H1 (cell line): ENCODE measurements around the gene ASTN2. TPM values are rescaled to one million over a fixed set of nuclear protein-coding genes. Genes with fewer than 3 reads are reported as not detected.

Experiments
- CTCF ChIA-PET: fragments of 300-600 bp; sonication (Branson Sonifier 250); formaldehyde crosslinking; loops from one replicate; lab custom pipeline; 2021; ENCODE audit not compliant: partially characterized antibody; lab: Charles Lee
- POLR2A ChIA-PET: fragments of 300-600 bp; sonication (Branson Sonifier 250); formaldehyde crosslinking; loops from one replicate; lab custom pipeline; 2021; ENCODE audit warnings: inconsistent platforms; ENCODE audit not compliant: partially characterized antibody; lab: Charles Lee
- DNase-seq, 2 experiments: peaks; one replicate each; pipeline versions ENCODE4 v3.0.0 to v3.0.0-alpha.2; 2010 to 2022; ENCODE audit warnings: low spot score in 2 of 2, low read depth in 1 of 2, mixed read lengths in 1 of 2
- FAIRE-seq: peaks from 2 replicates; lab custom pipeline; 2011; peaks lifted over from hg19 to GRCh38; lab: Jason Lieb, UNC
- H2AFZ ChIP-seq: 2 replicates; pipeline ENCODE4 v1.8.1; 2012; ENCODE audit warnings: low read length, inconsistent platforms
- H2AK5ac ChIP-seq: 2 replicates; pipeline ENCODE4 v1.6.1; 2013; ENCODE audit warnings: low read depth, low read length
- H2BK120ac ChIP-seq: replicated peaks from 2 replicates; pipeline ENCODE3; 2013; ENCODE audit warnings: low read depth, low read length, inconsistent platforms
- H2BK12ac ChIP-seq: 2 replicates; pipeline ENCODE4 v1.6.1; 2013; ENCODE audit warnings: low read depth, low read length
- H2BK15ac ChIP-seq: 2 replicates; pipeline ENCODE4 v1.6.1; 2013; ENCODE audit warnings: low read length
- H2BK20ac ChIP-seq: 2 replicates; pipeline ENCODE4 v1.6.1; 2013; ENCODE audit warnings: low read length
- H2BK5ac ChIP-seq: 2 replicates; pipeline ENCODE4 v1.6.1; 2013; ENCODE audit warnings: low read depth, low read length
- H3K14ac ChIP-seq: 2 replicates; pipeline ENCODE4 v1.6.1; 2013; ENCODE audit warnings: inconsistent platforms; ENCODE audit not compliant: insufficient read length
- H3K18ac ChIP-seq: 2 replicates; pipeline ENCODE4 v1.6.1; 2013; ENCODE audit warnings: low read length; ENCODE audit errors: extremely low read depth
- H3K23ac ChIP-seq: 2 replicates; pipeline ENCODE4 v1.6.1; 2013; ENCODE audit warnings: inconsistent platforms; ENCODE audit not compliant: insufficient read length
- H3K23me2 ChIP-seq: 2 replicates; pipeline ENCODE4 v1.6.1; 2013; ENCODE audit warnings: low read depth, low read length
- H3K27ac ChIP-seq: 2 replicates; pipeline ENCODE4 v1.6.1; 2011; ENCODE audit warnings: low read depth, low read length, inconsistent platforms
- H3K27me3 ChIP-seq, 4 experiments: replicated peaks in 1 of 4; 1 replicate in 1 of 4; 2 replicates in 3 of 4; pipeline versions ENCODE4 v1.6.1 to v1.8.1; 2011 to 2013; ENCODE audit warnings: low read length in 3 of 4, mild to moderate bottlenecking in 3 of 4, inconsistent platforms in 2 of 4, mixed read lengths in 2 of 4, moderate library complexity in 1 of 4; ENCODE audit not compliant: control insufficient read depth in 3 of 4, insufficient read depth in 3 of 4; ENCODE audit errors: extremely low read depth in 1 of 4
- H3K36me3 ChIP-seq, 4 experiments: 2 replicates each; pipeline versions ENCODE4 v1.6.1 to v1.8.1; 2011 to 2013; ENCODE audit warnings: mild to moderate bottlenecking in 4 of 4, low read length in 3 of 4, moderate library complexity in 2 of 4, control low read depth in 1 of 4, inconsistent platforms in 1 of 4; ENCODE audit not compliant: insufficient read depth in 4 of 4, control insufficient read depth in 2 of 4
- H3K4ac ChIP-seq: replicated peaks from 2 replicates; pipeline ENCODE3; 2013; ENCODE audit warnings: low read length, low read depth, mixed read lengths, inconsistent platforms; ENCODE audit not compliant: insufficient read length
- H3K4me1 ChIP-seq, 4 experiments: replicated peaks in 1 of 4; 1 replicate in 1 of 4; 2 replicates in 3 of 4; pipeline versions ENCODE4 v1.6.1 to v1.8.1; 2011 to 2013; ENCODE audit warnings: low read length in 3 of 4, inconsistent platforms in 2 of 4, mixed read lengths in 1 of 4; ENCODE audit not compliant: insufficient read depth in 4 of 4, control insufficient read depth in 3 of 4
- H3K4me2 ChIP-seq, 2 experiments: 2 replicates each; pipeline versions ENCODE4 v1.6.1 to v1.8.1; 2011 to 2013; ENCODE audit warnings: low read depth in 2 of 2, low read length in 2 of 2, control low read depth in 1 of 2, inconsistent platforms in 1 of 2, mild to moderate bottlenecking in 1 of 2; ENCODE audit not compliant: insufficient read depth in 1 of 2
- H3K4me3 ChIP-seq, 4 experiments: fragments of 200-600, 300-600 bp in 1 of 4; sonication (generic), shearing (Covaris generic), sonication (Bioruptor Twin) in 1 of 4; 2 replicates each; pipeline versions ENCODE4 v1.5.1 to v1.8.1; 2011 to 2016; ENCODE audit warnings: low read length in 4 of 4, low read depth in 3 of 4, control low read depth in 2 of 4, inconsistent platforms in 2 of 4, mild to moderate bottlenecking in 2 of 4, mixed read lengths in 1 of 4, moderate library complexity in 1 of 4; ENCODE audit not compliant: insufficient read depth in 2 of 4; ENCODE audit errors: extremely low read depth in 1 of 4
- H3K56ac ChIP-seq: replicated peaks from 2 replicates; pipeline ENCODE3; 2013; ENCODE audit warnings: low read depth, mild to moderate bottlenecking, mixed read lengths, low read length, inconsistent platforms; ENCODE audit not compliant: insufficient read length
- H3K79me1 ChIP-seq: 2 replicates; pipeline ENCODE4 v1.6.1; 2013; ENCODE audit warnings: low read depth, low read length, control low read depth
- H3K79me2 ChIP-seq, 2 experiments: 2 replicates each; pipeline versions ENCODE4 v1.6.1 to v1.8.1; 2012 to 2013; ENCODE audit warnings: low read length in 2 of 2, mild to moderate bottlenecking in 2 of 2, inconsistent platforms in 1 of 2; ENCODE audit not compliant: insufficient read depth in 2 of 2, control insufficient read depth in 1 of 2
- H3K9ac ChIP-seq, 4 experiments: replicated peaks in 1 of 4; 1 replicate in 1 of 4; 2 replicates in 3 of 4; pipeline versions ENCODE4 v1.6.1 to v1.8.1; 2011 to 2013; ENCODE audit warnings: low read depth in 3 of 4, low read length in 3 of 4, control low read depth in 2 of 4, mild to moderate bottlenecking in 2 of 4, moderate library complexity in 2 of 4, inconsistent platforms in 1 of 4; ENCODE audit errors: extremely low read depth in 1 of 4
- H3K9me3 ChIP-seq, 2 experiments: 2 replicates each; pipeline versions ENCODE4 v1.6.1 to v1.8.1; 2012 to 2013; ENCODE audit warnings: mild to moderate bottlenecking in 2 of 2, moderate library complexity in 2 of 2, control low read depth in 1 of 2, inconsistent platforms in 1 of 2, low read depth in 1 of 2, low read length in 1 of 2, mixed read lengths in 1 of 2; ENCODE audit not compliant: insufficient read depth in 2 of 2
- H4K20me1 ChIP-seq, 2 experiments: replicated peaks in 1 of 2; 2 replicates each; pipeline versions ENCODE3 to v1.8.1; 2011 to 2013; ENCODE audit warnings: inconsistent platforms in 2 of 2, low read length in 2 of 2, mild to moderate bottlenecking in 1 of 2; ENCODE audit not compliant: insufficient read depth in 2 of 2, control insufficient read depth in 1 of 2
- H4K5ac ChIP-seq: 2 replicates; pipeline ENCODE4 v1.6.1; 2013; ENCODE audit warnings: low read length, low read depth, mixed read lengths, inconsistent platforms; ENCODE audit not compliant: insufficient read length
- H4K8ac ChIP-seq: 2 replicates; pipeline ENCODE4 v1.8.0; 2013; ENCODE audit warnings: mild to moderate bottlenecking, moderate library complexity, low read length, inconsistent platforms; ENCODE audit not compliant: insufficient read depth; ENCODE audit errors: extremely low read depth
- H4K91ac ChIP-seq: replicated peaks from 2 replicates; pipeline ENCODE3; 2013; ENCODE audit warnings: low read length, mixed read lengths, inconsistent platforms; ENCODE audit not compliant: insufficient read length
- BRCA1 ChIP-seq: IDR thresholded peaks from 2 replicates; pipeline ENCODE4 v1.6.1; 2012; ENCODE audit warnings: low read depth, low read length, improper control_type of control experiment
- WGBS, 2 experiments: shearing (Covaris generic) in 1 of 2; methylation state at CpG; one replicate each; pipeline versions ENCODE4 v1.1.6 to v1.1.7; 2013 to 2015; ENCODE audit warnings: low lambda C conversion rate in 2 of 2, mixed read lengths in 2 of 2, inconsistent platforms in 1 of 2, low coverage in 1 of 2, missing lambda C conversion rate in 1 of 2; ENCODE audit not compliant: insufficient replicate concordance in 2 of 2, insufficient coverage in 1 of 2, insufficient read length in 1 of 2; ENCODE audit errors: extremely low coverage in 1 of 2, missing lambda C conversion rate in 1 of 2; 5-methylcytosine and 5-hydroxymethylcytosine counted together
- polyA plus RNA-seq, 7 experiments: library from polyadenylated mRNA; depleted of rRNA in 3 of 7; stranded (reverse) in 5 of 7; unstranded in 2 of 7; fragments of >200 nt in 5 of 7; fragments of 200-250 nt in 2 of 7; gene quantifications; 1 replicate in 5 of 7; 2 replicates in 1 of 7; 4 replicates in 1 of 7; pipeline versions ENCODE4 v1.2.1 to v1.2.3, GENCODE V29; 2011 to 2013; ENCODE audit warnings: missing spikeins in 2 of 7, mixed read lengths in 2 of 7
- total RNA-seq: library from RNA; stranded (reverse); fragmentation: NEBNext Ultra II Directional; extraction: Animal tissue kit (Norgen Biotek cat#: 25700); gene quantifications from 2 replicates; pipeline ENCODE4 v1.2.1, GENCODE V29; 2021

ASTN2 gene
- total and polyA plus RNA-seq, 2 of the 8 experiments (the other 6 are each of a cell fraction or from before 2014, with no cell fraction given): 8.2 to 13.7 TPM

- no peak overlapping the region for H4K5ac ChIP-seq
- no peak overlapping the region for H4K8ac ChIP-seq
- no peak overlapping the region for H4K91ac ChIP-seq
- no peak overlapping the region for H3K23ac ChIP-seq
- no peak overlapping the region for H2BK5ac ChIP-seq
- no peak overlapping the region for H3K18ac ChIP-seq
- H2BK12ac ChIP-seq: no peak overlapping the region
- H2AK5ac ChIP-seq: no peak overlapping the region
- H3K27ac ChIP-seq: no peak overlapping the region
- 91% methylated on average over 5 of the region's 5 CpGs; no CpG with 5 or more reads in 1 of the 2 experiments for WGBS, 2 experiments
- H2AFZ ChIP-seq: no peak overlapping the region
- H3K14ac ChIP-seq: no peak overlapping the region
- no peak overlapping the region for H2BK120ac ChIP-seq
- ChIA-PET POLR2A (interaction anchor here (0.7 kb wide), 1 partner anchor 714 kb away, joined by 4 read pairs; no protein-coding TSS in a partner anchor), CTCF (no interaction called here)
- H3K79me1 ChIP-seq: no peaks in the 10 kb centered on the region
- H3K36me3 ChIP-seq: peaks cover 0 to 2% (median 0%) of the 10 kb centered on the region in 4 experiments; a peak in 1 of 8 replicates
- H3K27me3 ChIP-seq: no peaks in the 10 kb centered on the region
- no peak overlapping the region for H3K4me3 ChIP-seq
- H3K4ac ChIP-seq: no peak overlapping the region
- H3K9ac ChIP-seq: no peak overlapping the region
- no peak overlapping the region for H2BK15ac ChIP-seq
- no peaks in the 10 kb centered on the region for H3K79me2 ChIP-seq
- FAIRE-seq: no peak
- H2BK20ac ChIP-seq: no peak overlapping the region
- no peak overlapping the region for H3K4me2 ChIP-seq
- no peak overlapping the region for H3K56ac ChIP-seq
- H4K20me1 ChIP-seq: no peaks in the 10 kb centered on the region
- no peak for DNase-seq
- H3K23me2 ChIP-seq: no peaks in the 10 kb centered on the region
- no peaks in the 10 kb centered on the region for H3K9me3 ChIP-seq
- no peaks in the 10 kb centered on the region for H3K4me1 ChIP-seq
- TF ChIP-seq BRCA1: no peak
Observed at GRCh38 chr9:116383133-116383532, 1031.7 kb downstream of the ASTN2 start.
